Esophagus (tissue), 2 donors: ENCODE results near the gene ENOX1. TPM values are rescaled to one million over a fixed set of nuclear protein-coding genes. Genes with fewer than 3 reads are reported as not detected.

Experiments
- H3K27ac ChIP-seq, 2 donors: one replicate each; pipeline ENCODE4 v1.5.1; 2013; ENCODE audit warnings: low read depth in 2 of 2, mild to moderate bottlenecking in 2 of 2, inconsistent platforms in 1 of 2, low read length in 1 of 2, moderate library complexity in 1 of 2
- H3K27me3 ChIP-seq, 2 donors: one replicate each; pipeline ENCODE4 v1.6.1; 2013; ENCODE audit warnings: low read length in 2 of 2, control low read depth in 1 of 2, mild to moderate bottlenecking in 1 of 2; ENCODE audit not compliant: insufficient read depth in 2 of 2, control insufficient read depth in 1 of 2
- H3K36me3 ChIP-seq, 2 donors: one replicate each; pipeline ENCODE4 v1.6.1; 2013; ENCODE audit warnings: low read length in 1 of 2; ENCODE audit not compliant: control insufficient read depth in 2 of 2, insufficient read depth in 2 of 2
- H3K4me1 ChIP-seq, 2 donors: one replicate each; pipeline ENCODE4 v1.6.1; 2013; ENCODE audit warnings: low read length in 1 of 2; ENCODE audit not compliant: control insufficient read depth in 2 of 2, insufficient read depth in 2 of 2
- H3K4me3 ChIP-seq, 2 donors: one replicate each; pipeline ENCODE4 v1.5.1; 2013; ENCODE audit warnings: low read length in 2 of 2, mild to moderate bottlenecking in 2 of 2, low read depth in 1 of 2, moderate library complexity in 1 of 2
- H3K9me3 ChIP-seq, 2 donors: one replicate each; pipeline ENCODE4 v1.6.1; 2013; ENCODE audit warnings: mild to moderate bottlenecking in 2 of 2, low read depth in 1 of 2, low read length in 1 of 2, moderate library complexity in 1 of 2; ENCODE audit not compliant: control insufficient read depth in 2 of 2, insufficient read depth in 1 of 2
- WGBS, 2 donors: extraction: QIAGEN DNeasy Blood & Tissue Kit; methylation state at CpG; one replicate each; pipeline ENCODE4 v1.1.7; 2013; 5-methylcytosine and 5-hydroxymethylcytosine counted together
- polyA plus RNA-seq, 2 donors: library from polyadenylated mRNA; stranded (reverse); fragments of 200-250 nt; gene quantifications; one replicate each; pipeline ENCODE4 v1.2.3, GENCODE V29; 2013
- donor health status: healthy with polysubstance abuse.
- donor health status: Bipolar disorder and iron deficiency.

Gene ENOX1
- polyA plus RNA-seq, 2 donors: 0.10 to 0.29 TPM

DNA sequence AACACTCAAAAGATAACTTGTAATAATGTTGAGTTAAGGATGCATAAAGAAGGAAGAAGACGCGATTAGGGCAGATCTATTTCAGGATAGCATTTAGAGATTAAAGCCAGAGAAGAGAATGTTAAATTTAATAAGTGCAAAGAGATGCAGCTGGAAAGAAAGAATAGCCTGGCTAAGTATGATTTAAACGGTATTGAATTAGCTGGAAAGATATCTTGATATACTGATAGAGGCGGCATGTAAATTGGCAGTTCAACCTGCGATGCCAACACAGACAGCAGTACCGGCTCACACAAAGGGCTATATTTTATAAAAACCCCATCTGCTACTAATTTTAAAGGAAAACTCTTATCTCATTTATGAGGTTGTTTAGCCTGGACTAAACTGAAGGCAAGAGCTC, 121.4 kb downstream of the ENOX1 start:
- 76 to 83% methylated on average over 6 of the region's 6 CpGs for WGBS, 2 donors
- peaks cover 0 to 2% of the 10 kb centered on the region in 2 donors for H3K27me3 ChIP-seq
- no peaks in the 10 kb centered on the region for H3K9me3 ChIP-seq
- no peak overlapping the region for H3K4me3 ChIP-seq
- H3K27ac ChIP-seq: no peak overlapping the region
- no peaks in the 10 kb centered on the region for H3K4me1 ChIP-seq
- no peaks in the 10 kb centered on the region for H3K36me3 ChIP-seq

DNA sequence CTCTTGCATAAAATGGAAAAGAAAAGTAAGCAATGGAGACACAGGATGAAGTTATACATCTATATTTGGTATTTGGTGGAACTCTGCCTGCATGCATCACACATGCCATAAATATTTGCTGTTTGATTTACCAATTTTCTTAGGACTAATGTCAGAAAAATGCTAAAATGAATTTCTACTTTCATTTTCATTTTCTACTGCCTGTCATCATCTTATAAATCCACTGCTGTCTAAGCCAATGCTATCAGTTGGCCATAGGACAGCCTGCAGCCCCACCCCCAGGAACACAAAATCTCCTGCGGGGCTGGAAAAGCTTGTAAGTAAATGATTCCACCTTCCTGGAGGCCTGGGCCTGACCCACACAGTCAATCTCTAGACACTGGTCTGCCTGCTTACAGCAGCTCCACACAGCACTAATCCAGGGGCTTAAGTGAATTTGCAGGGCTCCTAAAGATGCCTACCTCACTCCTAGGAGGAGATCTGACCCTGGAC, 122.0 kb downstream of the ENOX1 start:
- H3K27ac ChIP-seq: peak overlapping the region in 1 of 2 donors; percentile 13

DNA sequence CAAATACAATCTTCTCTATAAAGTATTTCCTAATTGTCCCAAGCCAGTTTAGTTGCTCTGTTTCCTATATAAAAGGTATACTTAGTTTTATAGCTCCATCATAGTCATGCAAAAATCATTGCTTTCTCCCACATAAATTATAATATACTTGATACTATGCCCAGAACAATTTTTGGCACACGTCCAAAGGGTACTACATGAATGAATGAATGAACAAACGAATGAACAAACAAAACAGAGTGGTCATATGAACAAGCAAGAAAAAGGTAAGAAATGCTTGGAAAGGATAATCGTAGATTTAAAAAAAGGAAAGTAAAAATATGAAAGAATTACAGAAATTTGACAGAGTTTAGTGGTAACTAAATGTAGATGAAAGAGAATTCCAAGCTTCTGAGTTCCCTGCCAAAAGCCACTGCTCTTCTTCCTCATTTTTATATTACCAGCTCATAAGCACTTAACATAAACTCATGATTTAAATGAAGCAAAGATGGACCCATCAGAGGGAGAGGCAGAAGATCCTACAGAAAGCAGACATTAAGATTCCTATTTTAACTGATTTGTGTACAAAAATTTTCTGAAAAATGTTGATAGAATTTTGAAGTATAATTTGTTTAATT, 123.2 kb downstream of the ENOX1 start:
- WGBS, 2 donors: 55 to 56% methylated on average over 3 of the region's 3 CpGs
- no peak overlapping the region for H3K4me3 ChIP-seq
- no peaks in the 10 kb centered on the region for H3K9me3 ChIP-seq
- H3K27ac ChIP-seq: no peak overlapping the region
- H3K36me3 ChIP-seq: no peaks in the 10 kb centered on the region
- no peaks in the 10 kb centered on the region for H3K4me1 ChIP-seq
- H3K27me3 ChIP-seq: peaks cover 0 to 2% of the 10 kb centered on the region in 2 donors

More for the DNA sequence above, 122.0 kb downstream of the ENOX1 start:
- Histone ChIP-seq H3K36me3 (no peaks in the 10 kb centered on the region), H3K9me3 (no peaks in the 10 kb centered on the region), H3K4me1 (no peaks in the 10 kb centered on the region), H3K27me3 (peaks cover 0 to 2% of the 10 kb centered on the region in 2 donors), H3K4me3 (no peak overlapping the region)
- 22 to 23% methylated on average over 1 of the region's 1 CpG for WGBS, 2 donors

DNA sequence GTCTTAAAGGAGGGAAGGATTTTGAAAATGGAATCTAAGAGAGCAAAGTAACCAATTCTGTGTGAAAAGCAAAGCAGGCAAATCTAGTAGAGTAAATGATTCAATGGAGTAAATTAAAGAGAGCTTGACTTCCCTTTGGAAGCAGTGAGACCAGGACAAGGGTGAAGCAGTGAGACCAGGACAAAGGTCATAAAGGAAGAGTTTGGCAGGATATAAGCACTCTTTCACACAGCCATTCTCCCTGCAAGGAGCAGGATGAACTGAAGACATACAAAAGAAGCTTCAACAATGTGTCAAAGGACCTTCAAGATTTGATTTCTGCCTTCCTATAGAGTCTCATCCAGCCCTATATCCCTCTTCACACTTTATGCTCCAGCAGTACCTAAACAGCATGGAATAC, 123.8 kb downstream of the ENOX1 start:
- peaks cover 0 to under 1% of the 10 kb centered on the region in 2 donors for H3K27me3 ChIP-seq
- H3K4me1 ChIP-seq: no peaks in the 10 kb centered on the region
- no peak overlapping the region for H3K4me3 ChIP-seq
- H3K9me3 ChIP-seq: no peaks in the 10 kb centered on the region
- H3K36me3 ChIP-seq: no peaks in the 10 kb centered on the region
- H3K27ac ChIP-seq: no peak overlapping the region

DNA sequence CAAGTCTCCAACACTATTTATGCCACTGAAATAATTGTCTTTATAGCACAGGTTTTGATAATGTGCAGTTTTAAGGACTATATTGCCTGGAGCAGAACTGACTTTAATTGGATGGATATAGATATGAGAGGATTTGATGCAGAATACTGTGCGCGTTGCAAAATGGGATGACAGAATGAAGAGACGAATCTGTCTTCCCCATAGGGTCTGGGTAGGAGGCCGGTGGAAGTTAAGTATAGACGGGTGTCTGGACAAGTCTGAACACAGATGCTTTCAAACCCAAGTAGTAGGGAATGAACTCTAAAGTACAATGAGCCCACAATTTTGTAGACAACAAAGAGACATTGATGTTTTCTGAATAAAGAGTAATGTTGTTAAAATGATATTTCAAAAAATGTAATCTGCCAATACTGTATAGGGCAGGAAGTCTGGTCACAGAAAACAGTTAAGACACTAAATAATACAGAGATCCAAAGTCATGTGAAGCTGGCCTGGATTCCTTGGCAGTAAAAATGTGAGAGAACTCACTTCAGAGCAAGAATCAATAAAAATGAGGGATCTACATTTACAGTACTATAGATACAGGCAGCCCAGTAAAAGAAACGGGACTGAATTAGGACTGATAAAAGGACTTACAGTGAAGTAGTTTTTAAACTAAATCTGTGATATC, 125.5 kb downstream of the ENOX1 start:
- Histone ChIP-seq H3K9me3 (no peaks in the 10 kb centered on the region), H3K36me3 (no peaks in the 10 kb centered on the region), H3K27me3 (no peaks in the 10 kb centered on the region), H3K4me3 (no peak overlapping the region), H3K27ac (no peak overlapping the region), H3K4me1 (no peaks in the 10 kb centered on the region)
- WGBS, 2 donors: 66 to 73% methylated on average over 6 of the region's 6 CpGs

- 82 to 90% methylated on average over 3 of the region's 3 CpGs for WGBS, 2 donors
- Histone ChIP-seq H3K4me3 (no peak overlapping the region), H3K27ac (no peak overlapping the region), H3K9me3 (no peaks in the 10 kb centered on the region), H3K36me3 (no peaks in the 10 kb centered on the region), H3K4me1 (no peaks in the 10 kb centered on the region), H3K27me3 (no peaks in the 10 kb centered on the region)
Observed at GRCh38 chr13:43657485-43657884, 129.3 kb downstream of the ENOX1 start.

DNA sequence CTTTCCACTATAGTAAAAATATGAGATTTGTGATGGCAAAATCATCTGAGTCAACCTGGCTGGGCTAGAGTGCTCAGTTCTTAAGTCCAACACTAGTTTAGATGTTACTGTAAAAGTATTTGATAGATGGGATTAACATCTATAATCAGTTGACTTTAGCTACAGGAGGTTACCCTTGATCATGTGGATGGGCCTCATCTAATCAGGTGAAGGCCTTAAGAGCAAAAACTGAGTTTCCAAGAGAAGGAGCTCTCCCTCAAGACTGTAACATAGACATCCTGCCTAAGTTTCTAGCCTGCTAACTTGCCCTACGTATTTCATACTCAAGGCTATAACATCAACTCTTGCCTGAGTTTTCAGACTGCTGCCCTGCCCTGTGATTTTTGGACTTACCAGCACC, 132.8 kb downstream of the ENOX1 start:
- Histone ChIP-seq H3K27ac (no peak overlapping the region), H3K36me3 (no peaks in the 10 kb centered on the region), H3K4me1 (no peaks in the 10 kb centered on the region), H3K9me3 (no peaks in the 10 kb centered on the region), H3K27me3 (no peaks in the 10 kb centered on the region), H3K4me3 (no peak overlapping the region)
- WGBS, 2 donors: 77 to 90% methylated on average over 1 of the region's 1 CpG

DNA sequence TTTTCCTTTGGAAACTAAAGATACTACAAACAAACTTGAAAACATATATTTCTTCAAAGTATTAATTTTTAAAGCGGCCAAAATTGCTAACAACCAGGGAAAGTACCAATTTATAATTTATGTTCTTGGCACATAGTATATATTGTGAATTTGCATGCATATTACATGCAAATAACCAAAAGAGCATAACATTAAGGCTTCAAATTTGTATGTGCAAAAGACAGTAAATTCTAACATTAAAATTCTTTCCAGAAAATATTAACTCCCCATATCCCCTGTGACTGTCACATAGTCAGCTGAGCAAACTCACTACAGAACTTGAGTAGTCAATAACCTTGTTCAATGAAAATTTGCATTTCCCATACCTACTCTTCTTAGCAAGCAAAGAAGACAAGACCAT, 133.4 kb downstream of the ENOX1 start:
- no peaks in the 10 kb centered on the region for H3K27me3 ChIP-seq
- WGBS, 2 donors: 92 to 95% methylated on average over 1 of the region's 1 CpG
- no peak overlapping the region for H3K4me3 ChIP-seq
- H3K36me3 ChIP-seq: no peaks in the 10 kb centered on the region
- no peak overlapping the region for H3K27ac ChIP-seq
- H3K4me1 ChIP-seq: no peaks in the 10 kb centered on the region
- H3K9me3 ChIP-seq: no peaks in the 10 kb centered on the region

GRCh38 chr13:43652760-43653159, 134.0 kb downstream of the ENOX1 start:
- WGBS, 2 donors: 91 to 92% methylated on average over 3 of the region's 3 CpGs

GRCh38 chr13:43650882-43651281, 135.9 kb downstream of the ENOX1 start:
- 74 to 75% methylated on average over 4 of the region's 4 CpGs for WGBS, 2 donors
- Histone ChIP-seq H3K4me1 (no peaks in the 10 kb centered on the region), H3K27ac (no peak overlapping the region), H3K36me3 (no peaks in the 10 kb centered on the region), H3K9me3 (no peaks in the 10 kb centered on the region), H3K4me3 (no peak overlapping the region), H3K27me3 (no peaks in the 10 kb centered on the region)

More at GRCh38 chr13:43652760-43653159, 134.0 kb downstream of the ENOX1 start:
- Histone ChIP-seq H3K9me3 (no peaks in the 10 kb centered on the region), H3K27ac (no peak overlapping the region), H3K4me1 (no peaks in the 10 kb centered on the region), H3K36me3 (no peaks in the 10 kb centered on the region), H3K4me3 (no peak overlapping the region), H3K27me3 (no peaks in the 10 kb centered on the region)
